HEK293 (cell line): ENCODE measurements around the gene NYAP2.

Experiments
- CTCF ChIA-PET: fragments of 350-600 bp; formaldehyde crosslinking; extraction: SDS; loops from one replicate; lab custom pipeline; 2021; ENCODE audit warnings: antibody characterized with exemption; lab: Yijun Ruan, JAX
- POLR2A ChIA-PET: fragments of 300-600 bp; formaldehyde crosslinking; extraction: SDS; loops from one replicate; lab custom pipeline; 2020; ENCODE audit warnings: antibody characterized with exemption, inconsistent platforms; lab: Yijun Ruan, JAX
- H3K27ac ChIP-seq: fragments of 200-500 bp; sonication (Bioruptor generic); 2 replicates; pipeline ENCODE4 v1.5.1; 2014; ENCODE audit warnings: low read depth, low read length, control low read depth, inconsistent platforms; ENCODE audit errors: extremely low read depth
- H3K36me3 ChIP-seq, 2 experiments: fragments of 200-500 bp in 1 of 2; sonication (Bioruptor generic) in 1 of 2; 1 replicate in 1 of 2; 2 replicates in 1 of 2; pipeline ENCODE4 v1.5.1; 2014 to 2017; ENCODE audit warnings: inconsistent platforms in 2 of 2, low read length in 2 of 2; ENCODE audit not compliant: control insufficient read depth in 2 of 2, insufficient read depth in 1 of 2
- H3K4me1 ChIP-seq: fragments of 200-500 bp; sonication (Bioruptor generic); 2 replicates; pipeline ENCODE4 v1.5.1; 2014; ENCODE audit warnings: mild to moderate bottlenecking, low read length, inconsistent platforms; ENCODE audit not compliant: control insufficient read depth, insufficient read depth
- H3K4me3 ChIP-seq: 2 replicates; pipeline ENCODE4 v1.5.1; 2011; ENCODE audit warnings: low read depth, mild to moderate bottlenecking, control low read depth, low read length, moderate library complexity
- H3K9me3 ChIP-seq: fragments of 200-500 bp; sonication (Bioruptor generic); 2 replicates; pipeline ENCODE4 v1.5.1; 2014; ENCODE audit warnings: low read depth, low read length, inconsistent platforms; ENCODE audit not compliant: control insufficient read depth, insufficient read depth
- BCL6B ChIP-seq: fragments of 450-650 bp; formaldehyde crosslinking; IDR thresholded peaks from 2 replicates; pipeline ENCODE4 v1.5.1; 2017; ENCODE audit warnings: missing biosample characterization, missing genetic modification characterization
- GLI4 ChIP-seq: fragments of 450-650 bp; formaldehyde crosslinking; IDR thresholded peaks from 2 replicates; pipeline ENCODE4 v1.5.1; 2016; ENCODE audit warnings: missing biosample characterization, missing genetic modification characterization
- KLF1 ChIP-seq: fragments of 450-650 bp; formaldehyde crosslinking; IDR thresholded peaks from 2 replicates; pipeline ENCODE4 v1.5.1; 2016; ENCODE audit warnings: missing biosample characterization, missing genetic modification characterization
- KLF7 ChIP-seq: fragments of 450-650 bp; formaldehyde crosslinking; IDR thresholded peaks from 2 replicates; pipeline ENCODE4 v1.5.1; 2016; ENCODE audit warnings: missing biosample characterization, missing genetic modification characterization, borderline replicate concordance
- ZBTB1 ChIP-seq: fragments of 450-650 bp; formaldehyde crosslinking; IDR thresholded peaks from 2 replicates; pipeline ENCODE4 v1.5.1; 2016; ENCODE audit warnings: missing biosample characterization, missing genetic modification characterization
- ZBTB48 ChIP-seq: fragments of 450-650 bp; formaldehyde crosslinking; IDR thresholded peaks from 2 replicates; pipeline ENCODE4 v1.5.1; 2016; ENCODE audit warnings: missing biosample characterization, missing genetic modification characterization
- ZFP37 ChIP-seq: fragments of 450-650 bp; formaldehyde crosslinking; IDR thresholded peaks from 2 replicates; pipeline ENCODE4 v1.5.1; 2016; ENCODE audit warnings: missing biosample characterization, missing genetic modification characterization
- ZNF132 ChIP-seq: fragments of 450-650 bp; formaldehyde crosslinking; IDR thresholded peaks from 2 replicates; pipeline ENCODE4 v1.5.1; 2017; ENCODE audit warnings: missing biosample characterization, missing genetic modification characterization, borderline replicate concordance
- ZNF16 ChIP-seq: fragments of 450-650 bp; formaldehyde crosslinking; IDR thresholded peaks from 2 replicates; pipeline ENCODE4 v1.5.1; 2016; ENCODE audit warnings: low read depth, missing biosample characterization, missing genetic modification characterization
- ZNF18 ChIP-seq: fragments of 450-650 bp; formaldehyde crosslinking; IDR thresholded peaks from 2 replicates; pipeline ENCODE4 v1.5.1; 2016; ENCODE audit warnings: missing biosample characterization, missing genetic modification characterization
- ZNF2 ChIP-seq: fragments of 450-650 bp; formaldehyde crosslinking; IDR thresholded peaks from 2 replicates; pipeline ENCODE4 v1.5.1; 2016; ENCODE audit warnings: missing biosample characterization, missing genetic modification characterization
- ZNF223 ChIP-seq: fragments of 450-650 bp; formaldehyde crosslinking; IDR thresholded peaks from 2 replicates; pipeline ENCODE4 v1.5.1; 2016; ENCODE audit warnings: missing biosample characterization, missing genetic modification characterization
- ZNF23 ChIP-seq: fragments of 450-650 bp; formaldehyde crosslinking; IDR thresholded peaks from 2 replicates; pipeline ENCODE4 v1.5.1; 2016; ENCODE audit warnings: missing biosample characterization, missing genetic modification characterization, borderline replicate concordance
- ZNF488 ChIP-seq: fragments of 450-650 bp; formaldehyde crosslinking; IDR thresholded peaks from 2 replicates; pipeline ENCODE4 v1.5.1; 2016; ENCODE audit warnings: missing biosample characterization, missing genetic modification characterization
- ZNF501 ChIP-seq: fragments of 450-650 bp; formaldehyde crosslinking; IDR thresholded peaks from 2 replicates; pipeline ENCODE4 v1.5.1; 2016; ENCODE audit warnings: missing biosample characterization, missing genetic modification characterization
- ZNF571 ChIP-seq: fragments of 450-650 bp; formaldehyde crosslinking; IDR thresholded peaks from 2 replicates; pipeline ENCODE4 v1.5.0; 2017; ENCODE audit warnings: missing biosample characterization, missing genetic modification characterization
- ZNF623 ChIP-seq: fragments of 450-650 bp; formaldehyde crosslinking; IDR thresholded peaks from 2 replicates; pipeline ENCODE4 v1.5.1; 2016; ENCODE audit warnings: missing biosample characterization, missing genetic modification characterization
- ZNF654 ChIP-seq: fragments of 450-650 bp; formaldehyde crosslinking; IDR thresholded peaks from 2 replicates; pipeline ENCODE4 v1.5.1; 2016; ENCODE audit warnings: low read depth, missing biosample characterization, missing genetic modification characterization
- ZNF785 ChIP-seq: fragments of 450-650 bp; formaldehyde crosslinking; IDR thresholded peaks from 2 replicates; pipeline ENCODE4 v1.5.1; 2016; ENCODE audit warnings: missing biosample characterization, missing genetic modification characterization
- TF ChIP-seq, protein P1 (sequence below): fragments of 450-650 bp; formaldehyde crosslinking; IDR thresholded peaks from 2 replicates; pipeline ENCODE4 v1.5.1; 2017; ENCODE audit warnings: missing biosample characterization, missing genetic modification characterization
- TF ChIP-seq, protein P2 (sequence below): fragments of 450-650 bp; formaldehyde crosslinking; optimal IDR thresholded peaks from 2 replicates; pipeline ENCODE3; 2016; ENCODE audit warnings: missing biosample characterization, mild to moderate bottlenecking, missing genetic modification characterization
- TF ChIP-seq, protein P3 (sequence below): fragments of 450-650 bp; formaldehyde crosslinking; IDR thresholded peaks from 2 replicates; pipeline ENCODE4 v1.5.1; 2016; ENCODE audit warnings: missing biosample characterization, missing genetic modification characterization
- TF ChIP-seq, protein P4 (sequence below): fragments of 450-650 bp; formaldehyde crosslinking; IDR thresholded peaks from 2 replicates; pipeline ENCODE4 v1.5.1; 2016; ENCODE audit warnings: missing biosample characterization, missing genetic modification characterization

NYAP2 gene

GRCh38 chr2:225378984-225379383 is 20.5 kb upstream of the NYAP2 start:
- no peak overlapping the region for H3K4me3 ChIP-seq
- H3K9me3 ChIP-seq: no peaks in the 10 kb centered on the region
- TF ChIP-seq KLF1 (tag by site-specific recombination) (no peak), ZNF16 (tag by site-specific recombination) (no peak), ZNF223 (no peak), KLF7 (tag by site-specific recombination) (no peak), ZNF2 (no peak), ZNF132 (tag by site-specific recombination) (no peak), ZNF18 (tag by site-specific recombination) (no peak), ZBTB1 (tag by site-specific recombination) (no peak)
- TF ChIP-seq, protein P1, sequence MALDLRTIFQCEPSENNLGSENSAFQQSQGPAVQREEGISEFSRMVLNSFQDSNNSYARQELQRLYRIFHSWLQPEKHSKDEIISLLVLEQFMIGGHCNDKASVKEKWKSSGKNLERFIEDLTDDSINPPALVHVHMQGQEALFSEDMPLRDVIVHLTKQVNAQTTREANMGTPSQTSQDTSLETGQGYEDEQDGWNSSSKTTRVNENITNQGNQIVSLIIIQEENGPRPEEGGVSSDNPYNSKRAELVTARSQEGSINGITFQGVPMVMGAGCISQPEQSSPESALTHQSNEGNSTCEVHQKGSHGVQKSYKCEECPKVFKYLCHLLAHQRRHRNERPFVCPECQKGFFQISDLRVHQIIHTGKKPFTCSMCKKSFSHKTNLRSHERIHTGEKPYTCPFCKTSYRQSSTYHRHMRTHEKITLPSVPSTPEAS (tag by site-specific recombination): no peak
- TF ChIP-seq, protein P2, sequence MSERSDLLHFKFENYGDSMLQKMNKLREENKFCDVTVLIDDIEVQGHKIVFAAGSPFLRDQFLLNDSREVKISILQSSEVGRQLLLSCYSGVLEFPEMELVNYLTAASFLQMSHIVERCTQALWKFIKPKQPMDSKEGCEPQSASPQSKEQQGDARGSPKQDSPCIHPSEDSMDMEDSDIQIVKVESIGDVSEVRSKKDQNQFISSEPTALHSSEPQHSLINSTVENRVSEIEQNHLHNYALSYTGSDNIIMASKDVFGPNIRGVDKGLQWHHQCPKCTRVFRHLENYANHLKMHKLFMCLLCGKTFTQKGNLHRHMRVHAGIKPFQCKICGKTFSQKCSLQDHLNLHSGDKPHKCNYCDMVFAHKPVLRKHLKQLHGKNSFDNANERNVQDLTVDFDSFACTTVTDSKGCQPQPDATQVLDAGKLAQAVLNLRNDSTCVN: no peak
- TF ChIP-seq, protein P3, sequence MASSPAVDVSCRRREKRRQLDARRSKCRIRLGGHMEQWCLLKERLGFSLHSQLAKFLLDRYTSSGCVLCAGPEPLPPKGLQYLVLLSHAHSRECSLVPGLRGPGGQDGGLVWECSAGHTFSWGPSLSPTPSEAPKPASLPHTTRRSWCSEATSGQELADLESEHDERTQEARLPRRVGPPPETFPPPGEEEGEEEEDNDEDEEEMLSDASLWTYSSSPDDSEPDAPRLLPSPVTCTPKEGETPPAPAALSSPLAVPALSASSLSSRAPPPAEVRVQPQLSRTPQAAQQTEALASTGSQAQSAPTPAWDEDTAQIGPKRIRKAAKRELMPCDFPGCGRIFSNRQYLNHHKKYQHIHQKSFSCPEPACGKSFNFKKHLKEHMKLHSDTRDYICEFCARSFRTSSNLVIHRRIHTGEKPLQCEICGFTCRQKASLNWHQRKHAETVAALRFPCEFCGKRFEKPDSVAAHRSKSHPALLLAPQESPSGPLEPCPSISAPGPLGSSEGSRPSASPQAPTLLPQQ (tag by site-specific recombination): no peak
- no peaks in the 10 kb centered on the region for H3K4me1 ChIP-seq
- no peak overlapping the region for H3K27ac ChIP-seq
- no peaks in the 10 kb centered on the region for H3K36me3 ChIP-seq
- CTCF ChIA-PET: interaction anchor here (0.6 kb wide), 1 partner anchor 57 kb away, joined by 3 read pairs; no protein-coding TSS in a partner anchor
- POLR2A ChIA-PET: no interaction called here

DNA sequence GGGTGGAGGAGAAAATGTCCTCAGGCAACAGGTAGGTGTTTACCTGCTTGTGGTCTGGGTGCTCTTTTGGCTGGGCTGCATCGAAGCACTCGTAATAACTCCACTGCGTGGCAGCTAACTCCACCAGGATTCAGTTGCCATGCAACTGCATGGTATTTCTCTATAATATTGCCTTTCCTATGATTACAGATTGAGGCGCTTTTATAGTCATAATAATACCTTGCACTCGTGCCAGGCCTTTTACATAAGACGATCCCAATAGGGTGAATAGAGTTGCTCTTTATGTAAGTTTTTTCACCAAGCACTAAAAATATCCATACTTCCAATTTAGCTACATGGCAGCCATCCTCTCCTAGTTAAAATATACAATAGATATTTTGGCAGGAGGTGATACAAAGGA is 19.7 kb upstream of the NYAP2 start:
- no peak overlapping the region for H3K4me3 ChIP-seq
- no peak for TF ChIP-seq ZFP37 (tag by site-specific recombination)
- no peak for TF ChIP-seq ZBTB48
- TF ChIP-seq ZNF571 (tag by site-specific recombination): no peak
- TF ChIP-seq, protein P4, sequence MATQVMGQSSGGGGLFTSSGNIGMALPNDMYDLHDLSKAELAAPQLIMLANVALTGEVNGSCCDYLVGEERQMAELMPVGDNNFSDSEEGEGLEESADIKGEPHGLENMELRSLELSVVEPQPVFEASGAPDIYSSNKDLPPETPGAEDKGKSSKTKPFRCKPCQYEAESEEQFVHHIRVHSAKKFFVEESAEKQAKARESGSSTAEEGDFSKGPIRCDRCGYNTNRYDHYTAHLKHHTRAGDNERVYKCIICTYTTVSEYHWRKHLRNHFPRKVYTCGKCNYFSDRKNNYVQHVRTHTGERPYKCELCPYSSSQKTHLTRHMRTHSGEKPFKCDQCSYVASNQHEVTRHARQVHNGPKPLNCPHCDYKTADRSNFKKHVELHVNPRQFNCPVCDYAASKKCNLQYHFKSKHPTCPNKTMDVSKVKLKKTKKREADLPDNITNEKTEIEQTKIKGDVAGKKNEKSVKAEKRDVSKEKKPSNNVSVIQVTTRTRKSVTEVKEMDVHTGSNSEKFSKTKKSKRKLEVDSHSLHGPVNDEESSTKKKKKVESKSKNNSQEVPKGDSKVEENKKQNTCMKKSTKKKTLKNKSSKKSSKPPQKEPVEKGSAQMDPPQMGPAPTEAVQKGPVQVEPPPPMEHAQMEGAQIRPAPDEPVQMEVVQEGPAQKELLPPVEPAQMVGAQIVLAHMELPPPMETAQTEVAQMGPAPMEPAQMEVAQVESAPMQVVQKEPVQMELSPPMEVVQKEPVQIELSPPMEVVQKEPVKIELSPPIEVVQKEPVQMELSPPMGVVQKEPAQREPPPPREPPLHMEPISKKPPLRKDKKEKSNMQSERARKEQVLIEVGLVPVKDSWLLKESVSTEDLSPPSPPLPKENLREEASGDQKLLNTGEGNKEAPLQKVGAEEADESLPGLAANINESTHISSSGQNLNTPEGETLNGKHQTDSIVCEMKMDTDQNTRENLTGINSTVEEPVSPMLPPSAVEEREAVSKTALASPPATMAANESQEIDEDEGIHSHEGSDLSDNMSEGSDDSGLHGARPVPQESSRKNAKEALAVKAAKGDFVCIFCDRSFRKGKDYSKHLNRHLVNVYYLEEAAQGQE (tag by site-specific recombination): no peak
- no peak for TF ChIP-seq ZNF785
- TF ChIP-seq ZNF623 (tag by site-specific recombination): no peak
- no peak for TF ChIP-seq ZNF488
- TF ChIP-seq ZNF501 (tag by site-specific recombination): no peak
- no peak for TF ChIP-seq BCL6B (tag by site-specific recombination)
- no peak for TF ChIP-seq ZNF23 (tag by site-specific recombination)
- TF ChIP-seq GLI4 (tag by site-specific recombination): no peak
- no peak for TF ChIP-seq ZNF654
- H3K4me1 ChIP-seq: no peaks in the 10 kb centered on the region
- no peak overlapping the region for H3K27ac ChIP-seq
- POLR2A ChIA-PET: no interaction called here
- no peaks in the 10 kb centered on the region for H3K36me3 ChIP-seq
- CTCF ChIA-PET: no interaction called here
- H3K9me3 ChIP-seq: no peaks in the 10 kb centered on the region
